Skin of body (tissue), 2 donors: Measurements from ENCODE around the gene SETD5. TPM values are rescaled to one million over a fixed set of nuclear protein-coding genes. Genes with fewer than 3 reads are reported as not detected.
A peak's percentile ranks its signal among the peaks of the same experiment; 100 is the strongest.

Source experiments
- DNase-seq: peaks from one replicate; lab custom pipeline; 2025; lab: John Stamatoyannopoulos, UW
- total RNA-seq: library from RNA; depleted of rRNA; stranded (reverse); fragments of >200 nt; gene quantifications from one replicate; pipeline ENCODE4 v1.2.3, GENCODE V29; 2014

SETD5 gene
- total RNA-seq, 1 donor from 2014 or later, result 113 TPM

DNA sequence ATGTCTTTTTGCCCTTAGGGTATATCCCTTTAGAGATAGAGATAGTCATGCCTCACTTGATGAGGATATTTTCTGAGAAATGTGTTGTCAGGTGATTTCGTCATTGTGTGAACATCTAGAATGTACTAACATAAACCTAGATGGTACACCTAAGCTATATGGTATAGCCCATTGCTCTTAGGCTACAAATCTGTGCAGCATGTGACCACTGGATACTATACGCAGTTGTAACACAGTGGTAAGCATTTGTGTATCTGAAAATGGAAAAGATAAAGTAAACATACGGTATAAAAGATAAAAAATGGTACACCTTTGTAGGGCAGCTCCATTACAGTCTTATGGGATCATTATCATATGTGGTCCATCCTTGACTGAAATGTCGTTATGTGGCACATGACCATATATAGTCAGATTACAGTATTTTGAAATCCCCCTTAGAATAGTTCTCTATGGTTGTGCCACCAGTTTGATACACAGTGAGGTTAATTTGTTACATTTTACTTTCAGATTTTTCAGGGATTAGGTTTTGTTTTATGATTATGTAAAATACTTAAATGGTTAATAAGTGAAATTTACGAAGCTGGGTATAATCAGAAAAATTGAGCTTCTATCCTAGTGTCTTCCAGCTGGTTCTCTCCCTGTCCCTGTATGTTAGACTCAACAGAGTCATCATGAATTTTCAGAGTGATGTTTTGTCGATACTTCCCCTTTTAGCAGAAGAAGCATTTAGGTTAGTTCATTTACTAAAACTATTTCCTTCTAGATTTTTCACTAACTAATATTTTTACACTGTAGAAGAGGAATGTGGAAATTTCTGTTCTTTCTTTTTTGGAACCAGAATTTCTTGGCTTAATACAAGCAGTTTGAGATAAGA is 12.8 kb downstream of the SETD5 start:
- no peak for DNase-seq

DNA sequence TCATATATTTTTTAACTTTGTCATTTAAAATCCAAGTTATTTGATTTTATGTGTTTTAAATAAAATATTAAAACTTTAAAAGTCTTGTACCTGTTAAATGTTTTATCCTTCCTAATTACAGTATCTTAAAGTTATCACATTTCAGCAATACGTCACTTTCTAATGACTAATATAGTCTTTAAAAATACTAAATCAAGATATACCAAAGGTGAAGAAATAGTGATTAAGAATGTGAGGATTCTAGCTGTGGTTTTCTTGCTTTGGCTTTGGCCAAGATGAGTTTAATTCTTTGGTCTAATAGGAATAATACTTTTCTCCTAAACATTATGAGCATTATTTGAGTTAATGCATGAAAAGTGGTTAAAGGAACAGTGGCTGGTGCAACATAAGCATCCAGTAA is 13.9 kb downstream of the SETD5 start:
- no peak for DNase-seq

DNA sequence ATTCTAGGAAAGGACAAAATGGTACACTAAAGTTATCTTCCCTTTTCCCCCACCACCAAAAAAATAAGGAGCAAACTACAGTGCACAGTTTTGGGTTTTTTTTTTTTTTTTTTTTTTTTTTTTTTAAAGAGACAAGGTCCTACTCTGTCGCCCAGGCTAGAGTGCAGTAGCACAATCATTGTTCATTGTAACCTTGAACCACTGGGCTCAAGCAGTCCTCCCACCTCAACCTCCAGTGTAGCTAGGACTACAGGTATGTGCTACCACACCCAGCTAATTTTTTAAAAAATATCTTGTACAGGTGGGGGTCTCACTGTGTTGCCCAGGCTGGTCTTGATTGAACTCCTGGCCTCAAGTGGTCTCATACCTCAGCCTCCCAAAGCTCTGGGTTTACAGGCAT is 14.9 kb downstream of the SETD5 start:
- DNase-seq, result no peak

DNA sequence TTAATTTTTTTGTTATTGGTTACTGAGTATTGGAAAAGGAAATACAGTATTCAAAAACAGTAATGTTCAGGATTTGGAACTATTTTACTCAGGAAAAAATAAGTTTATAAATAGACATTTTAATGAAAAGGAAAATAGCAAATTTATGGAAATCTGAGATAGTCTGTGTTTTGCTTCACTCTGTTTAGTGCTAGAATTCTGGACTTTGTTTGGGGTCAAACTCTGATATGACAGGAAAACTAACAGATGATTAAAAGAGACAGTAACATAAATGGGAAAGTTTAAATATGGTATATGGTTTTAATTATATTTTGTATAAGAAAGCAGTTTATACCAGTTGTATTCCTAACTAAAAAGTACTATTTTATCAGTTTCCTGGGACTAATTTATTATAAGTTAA is 17.4 kb downstream of the SETD5 start:
- DNase-seq, result no peak

DNA sequence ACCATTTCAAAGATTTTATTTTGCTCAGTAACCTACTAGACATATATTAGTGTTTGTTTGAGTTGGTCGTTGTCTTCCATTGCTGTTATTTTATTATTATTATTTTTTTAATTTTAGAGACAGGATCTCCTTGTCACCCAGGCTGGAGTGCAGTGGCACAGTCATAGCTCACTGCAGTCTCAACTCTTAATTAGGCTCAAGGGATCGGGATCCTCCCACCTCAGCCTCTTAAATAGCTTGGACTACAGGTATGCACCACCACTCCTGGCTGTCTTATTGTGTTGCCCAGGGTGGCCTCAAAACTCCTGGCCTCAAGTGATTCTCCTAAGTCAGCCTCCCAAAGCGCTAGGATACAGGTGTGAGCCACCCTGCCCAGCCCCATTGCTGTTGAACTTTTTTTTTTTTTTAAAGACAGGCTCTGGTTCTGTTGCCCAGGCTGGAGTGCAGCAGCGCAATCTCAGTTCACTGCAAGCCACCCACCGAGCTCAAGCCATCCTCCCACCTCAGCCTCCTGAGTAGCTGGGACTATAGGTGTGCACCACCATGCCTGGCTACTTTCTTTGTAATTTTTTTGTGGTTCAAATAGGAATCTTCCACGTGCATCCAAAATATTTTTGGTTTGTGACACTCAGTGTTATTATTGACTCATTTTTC is 18.2 kb downstream of the SETD5 start:
- DNase-seq, result no peak

DNA sequence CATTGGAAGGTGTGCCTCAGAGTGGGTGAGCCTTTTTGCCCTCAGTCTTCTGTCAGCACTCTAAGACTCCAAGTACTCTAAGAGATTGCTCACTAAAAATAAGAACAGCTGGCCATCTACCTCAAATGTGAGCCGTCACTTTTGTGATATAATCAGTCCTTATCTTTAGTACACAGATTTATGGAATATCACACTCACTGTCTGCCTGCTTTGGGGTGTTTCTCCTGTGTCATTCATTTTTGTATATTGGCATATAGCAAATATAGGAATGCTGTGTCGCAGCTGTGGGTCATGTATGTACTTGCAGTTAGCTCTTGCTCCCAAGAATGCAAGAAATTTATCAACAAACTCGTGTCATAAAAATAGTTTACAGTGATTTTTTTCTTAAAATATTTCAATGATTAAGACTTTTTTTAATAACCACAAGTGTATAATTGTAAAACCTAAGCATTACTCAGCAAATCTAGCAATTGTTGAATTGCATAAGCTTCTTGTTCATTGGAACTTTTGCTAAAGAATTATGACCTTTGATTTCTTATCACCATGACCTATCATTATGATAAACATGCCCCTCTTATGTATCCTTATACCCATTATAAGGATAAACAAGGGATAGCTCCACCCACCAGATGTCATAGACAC is 18.8 kb downstream of the SETD5 start:
- DNase-seq, result no peak

DNA sequence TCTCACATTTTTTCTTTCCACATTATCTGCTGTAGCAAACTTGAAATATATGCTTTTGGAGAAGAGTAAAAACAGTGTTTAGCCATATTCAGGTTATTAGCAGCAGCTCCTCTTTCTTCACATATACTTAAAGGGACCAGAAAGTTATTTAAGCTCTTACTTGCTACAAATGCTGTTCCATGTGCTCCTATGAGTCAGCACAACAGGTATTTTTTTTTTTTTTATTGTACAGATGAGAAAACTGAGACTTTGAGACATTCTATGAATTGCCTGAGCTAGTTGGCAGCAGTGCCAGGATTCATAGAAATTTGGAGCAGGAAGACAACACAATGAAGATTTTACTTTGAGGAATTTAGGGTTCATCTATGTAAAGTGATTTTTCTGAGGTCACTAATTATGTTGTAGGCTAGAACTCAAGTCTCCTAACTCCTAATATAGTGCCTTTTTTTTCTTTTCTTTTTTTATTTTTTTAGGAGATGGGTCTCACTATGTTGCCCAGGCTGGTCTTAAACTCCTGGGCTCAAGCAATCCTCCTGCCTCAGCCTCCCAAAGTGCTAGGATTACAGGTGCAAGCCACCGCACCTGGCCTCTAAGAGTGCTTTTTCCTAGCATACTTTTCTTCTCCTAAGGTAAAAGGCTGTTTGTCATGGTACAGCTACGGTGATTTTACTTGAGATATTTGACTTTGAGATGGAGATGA is 23.6 kb downstream of the SETD5 start:
- no peak for DNase-seq

DNA sequence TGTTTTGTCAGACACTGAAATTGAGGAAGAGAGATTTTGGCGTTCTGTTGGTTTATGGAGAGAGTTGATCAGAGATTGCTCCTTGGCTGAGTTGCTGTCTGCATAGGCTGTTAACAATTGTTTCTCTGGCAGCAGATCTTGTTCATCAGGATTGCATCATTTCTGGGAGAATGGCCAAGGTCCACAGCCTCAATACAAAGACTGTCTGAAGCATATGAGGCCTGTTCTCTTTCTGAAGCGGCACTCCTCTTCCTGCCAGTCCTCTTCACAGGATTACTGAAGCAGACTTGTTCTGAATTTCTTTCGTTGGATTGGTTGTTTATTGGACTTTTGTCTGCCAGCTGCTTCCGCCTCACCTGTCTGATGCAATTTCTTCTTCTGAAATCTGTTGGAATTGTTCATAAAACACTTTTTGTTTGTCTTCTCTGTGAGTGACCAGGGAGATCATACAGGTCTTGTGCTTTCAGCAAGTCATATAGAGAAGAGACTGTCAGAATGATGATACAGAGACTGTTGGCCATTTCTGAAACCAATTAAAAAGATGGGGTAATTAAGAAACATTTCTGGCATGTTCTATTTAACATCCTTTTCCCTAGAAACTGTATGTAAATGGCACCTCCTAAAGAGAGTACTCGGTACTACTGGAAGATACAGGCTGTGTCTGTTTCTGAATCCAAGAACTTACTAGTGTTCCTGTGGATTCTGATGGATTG is 25.5 kb downstream of the SETD5 start:
- DNase-seq, result peak; percentile 98

DNA sequence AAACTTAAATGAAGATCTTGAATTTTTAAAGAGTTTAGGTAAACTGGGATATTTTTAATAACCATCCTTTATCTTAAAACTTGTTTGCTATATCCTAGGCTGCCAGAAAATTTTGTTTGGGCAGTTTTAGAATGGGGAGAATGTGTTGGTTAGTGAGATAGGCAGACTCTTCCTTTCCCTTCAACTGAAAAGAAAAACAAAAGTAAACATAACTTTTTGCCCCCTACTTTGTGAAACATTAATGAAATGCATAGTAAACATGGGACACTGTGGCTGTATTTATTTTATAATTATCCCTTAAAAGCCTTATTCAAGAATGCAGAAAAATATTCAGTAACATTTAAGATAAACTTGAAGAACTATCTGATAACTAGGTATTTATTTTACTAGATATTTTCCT is 31.0 kb downstream of the SETD5 start:
- DNase-seq, result no peak

DNA sequence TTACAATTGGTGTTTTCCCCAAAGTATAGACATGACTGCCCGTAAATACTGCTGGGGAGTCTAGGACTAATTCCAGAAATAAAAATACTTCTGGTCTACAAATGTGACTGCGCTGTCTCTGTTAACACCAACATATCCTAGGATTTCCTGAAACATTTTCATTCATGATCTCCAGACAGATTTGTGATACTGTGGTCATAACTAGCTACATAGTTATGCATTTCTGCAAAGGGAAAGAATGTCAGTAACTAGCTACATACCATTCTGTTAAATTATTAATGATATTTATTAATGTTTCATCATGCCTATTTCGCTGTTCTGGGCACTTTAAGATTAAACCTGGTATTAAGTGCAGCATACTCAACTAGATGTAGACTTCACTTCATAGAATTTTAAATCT is 33.3 kb downstream of the SETD5 start:
- DNase-seq, result no peak

DNA sequence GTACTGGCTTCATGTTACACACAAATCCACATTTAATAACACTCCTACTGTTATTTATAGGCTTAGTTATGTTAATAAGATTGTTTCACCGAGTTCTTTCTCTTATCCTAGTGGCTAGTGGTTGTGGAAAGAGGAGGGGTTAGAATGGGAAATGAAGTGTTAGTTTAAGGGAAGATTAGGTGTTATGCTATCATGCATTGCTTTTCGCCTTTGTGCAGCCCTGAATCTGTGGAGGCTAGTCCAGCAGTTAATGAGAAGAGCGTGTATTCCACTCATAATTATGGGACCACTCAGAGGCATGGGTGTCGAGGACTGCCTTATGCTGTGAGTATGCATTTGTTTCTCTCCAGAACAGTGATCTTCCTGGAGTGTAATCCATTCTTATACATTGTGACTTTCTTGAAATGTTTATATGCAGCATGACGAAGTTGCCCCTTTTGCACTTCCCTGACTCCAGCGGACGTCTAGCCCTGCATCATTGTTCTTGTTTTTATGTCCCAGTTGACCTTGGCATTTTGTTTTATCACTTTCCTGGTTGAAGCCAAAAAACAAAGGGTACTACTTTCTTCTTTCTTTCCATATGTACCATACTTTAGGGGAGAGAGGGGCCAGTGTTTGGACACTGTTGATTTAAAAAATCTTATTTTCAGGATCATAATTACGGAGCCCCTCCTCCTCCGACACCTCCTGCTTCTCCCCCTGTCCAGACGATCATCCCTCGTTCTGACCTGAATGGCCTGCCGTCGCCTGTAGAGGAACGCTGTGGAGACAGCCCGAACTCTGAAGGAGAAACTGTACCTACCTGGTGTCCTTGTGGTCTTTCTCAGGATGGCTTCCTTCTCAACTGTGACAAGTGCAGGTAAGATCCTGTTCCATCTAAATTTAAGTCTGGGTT is 36.5 kb downstream of the SETD5 start:
- no peak for DNase-seq

DNA sequence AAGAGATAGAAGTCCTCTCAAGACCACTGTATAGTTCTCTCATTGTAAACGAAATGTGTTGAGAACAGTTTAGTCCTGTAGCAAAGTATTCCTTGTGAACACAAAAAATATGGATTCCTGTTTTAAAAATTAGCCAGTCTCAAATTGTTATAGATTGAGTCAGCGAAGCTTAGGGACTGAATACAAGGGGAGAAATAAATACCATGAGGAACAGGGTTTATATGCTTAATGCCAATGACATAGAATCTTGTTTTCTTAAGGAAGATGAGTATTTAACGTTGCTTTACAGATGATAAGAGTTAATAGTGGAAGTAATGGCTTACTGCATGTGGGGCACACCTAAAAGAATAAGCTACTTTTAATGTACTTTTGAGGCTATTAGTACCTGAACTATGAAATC is 37.9 kb downstream of the SETD5 start:
- no peak for DNase-seq

DNA sequence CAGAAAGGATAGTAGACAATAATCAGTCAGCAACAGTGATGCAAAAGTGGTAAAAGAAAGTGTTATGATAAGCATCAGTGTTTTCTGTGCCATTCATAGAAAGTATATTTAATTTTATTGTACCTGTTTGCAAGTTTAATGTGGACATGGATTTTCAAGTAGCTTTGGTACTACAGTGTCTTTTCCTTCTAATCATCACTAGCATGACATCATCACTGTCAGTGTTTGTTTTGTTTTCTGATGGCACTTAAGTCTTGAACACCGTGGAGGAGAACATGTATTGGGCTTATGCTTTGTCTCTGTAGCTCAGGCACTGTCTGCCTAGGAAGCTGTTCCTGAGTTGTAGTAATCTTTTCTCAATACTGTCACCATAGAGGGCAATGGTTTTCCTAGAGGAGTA is 41.9 kb downstream of the SETD5 start:
- no peak for DNase-seq

DNA sequence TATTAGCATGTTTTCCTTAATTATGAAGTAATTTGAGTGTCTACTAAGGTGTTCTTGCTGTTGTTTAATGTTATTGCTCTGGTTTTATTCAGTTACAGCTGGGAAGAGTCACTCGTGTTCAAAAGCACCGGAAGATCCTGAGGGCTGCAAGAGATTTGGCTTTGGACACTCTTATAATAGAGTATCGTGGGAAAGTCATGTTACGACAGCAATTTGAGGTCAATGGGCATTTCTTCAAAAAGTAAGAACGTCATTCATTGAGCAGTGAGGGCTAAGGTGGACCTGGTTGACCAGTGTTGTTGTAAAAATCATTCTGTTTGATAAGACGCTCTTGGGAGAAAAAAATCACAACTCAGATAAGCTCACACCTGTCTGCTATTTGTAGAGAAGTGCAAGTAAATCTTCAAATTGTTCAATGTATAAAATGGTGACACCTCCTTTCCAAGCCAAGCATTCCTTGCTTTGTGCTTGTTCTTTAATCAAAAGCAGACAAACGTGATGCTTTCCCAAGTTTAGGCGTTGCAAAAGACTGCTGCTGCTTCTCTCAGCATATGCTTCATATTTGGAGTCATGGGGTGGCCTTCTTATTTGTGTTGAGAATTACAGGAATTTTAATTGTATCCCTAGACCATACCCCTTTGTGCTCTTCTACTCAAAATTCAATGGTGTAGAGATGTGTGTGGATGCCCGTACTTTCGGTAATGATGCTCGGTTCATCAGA is 44.2 kb downstream of the SETD5 start:
- DNase-seq, result peak; percentile 31

DNA sequence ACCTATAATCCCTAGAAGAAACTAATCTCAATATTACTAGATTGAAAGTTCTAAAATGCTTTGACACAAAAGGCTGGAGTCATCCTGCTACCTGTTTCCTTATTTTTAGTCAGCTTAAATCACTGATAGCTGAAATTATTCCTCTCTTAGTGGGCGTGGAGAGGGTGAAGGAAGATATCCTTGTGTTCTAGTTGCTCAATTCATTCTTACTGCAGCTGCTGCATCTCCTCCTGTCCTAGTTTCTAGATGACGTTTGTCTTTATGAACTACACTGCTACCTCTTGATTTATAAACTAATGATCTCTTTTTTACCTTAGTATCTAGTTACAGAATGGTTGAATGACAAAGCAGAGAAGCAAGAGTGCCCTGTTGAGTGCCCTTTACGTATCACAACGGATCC is 50.7 kb downstream of the SETD5 start:
- no peak for DNase-seq

DNA sequence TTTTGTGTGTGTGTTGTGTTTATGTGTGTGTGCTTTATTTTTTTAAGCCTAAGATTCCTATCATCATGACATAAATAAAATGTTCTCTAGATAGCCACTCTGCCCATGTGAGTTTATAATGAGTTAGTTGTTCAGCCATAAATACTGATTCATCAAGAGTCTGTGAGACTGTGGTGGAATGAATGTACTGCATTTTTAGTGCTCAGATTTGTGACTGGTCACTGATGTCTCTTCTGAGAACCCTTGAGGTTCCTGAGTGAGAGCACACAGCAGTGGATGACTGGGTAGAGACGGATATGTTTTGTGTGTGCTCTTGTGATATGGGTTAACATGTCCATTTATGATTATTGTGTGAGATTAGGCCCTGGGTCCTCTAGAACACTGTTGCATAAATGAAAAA is 51.2 kb downstream of the SETD5 start:
- no peak for DNase-seq

DNA sequence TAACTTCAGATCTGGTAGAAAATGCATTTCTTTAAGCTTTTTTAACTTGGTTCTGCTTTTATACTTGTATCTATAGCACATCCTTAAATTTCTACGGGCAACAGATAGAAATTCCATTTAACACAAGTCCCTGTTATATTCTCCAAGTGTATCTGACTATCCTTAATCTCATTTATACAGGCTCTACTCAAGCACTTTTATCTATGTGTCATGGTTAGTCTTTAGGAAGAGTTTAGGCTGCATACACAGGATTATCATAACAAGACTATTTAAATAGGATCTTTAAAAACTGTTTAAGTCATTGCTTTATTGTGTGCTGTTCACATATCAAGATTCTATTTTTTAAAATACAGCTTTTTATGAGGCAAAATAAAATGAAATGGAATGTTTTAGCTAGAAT is 52.7 kb downstream of the SETD5 start:
- no peak for DNase-seq

DNA sequence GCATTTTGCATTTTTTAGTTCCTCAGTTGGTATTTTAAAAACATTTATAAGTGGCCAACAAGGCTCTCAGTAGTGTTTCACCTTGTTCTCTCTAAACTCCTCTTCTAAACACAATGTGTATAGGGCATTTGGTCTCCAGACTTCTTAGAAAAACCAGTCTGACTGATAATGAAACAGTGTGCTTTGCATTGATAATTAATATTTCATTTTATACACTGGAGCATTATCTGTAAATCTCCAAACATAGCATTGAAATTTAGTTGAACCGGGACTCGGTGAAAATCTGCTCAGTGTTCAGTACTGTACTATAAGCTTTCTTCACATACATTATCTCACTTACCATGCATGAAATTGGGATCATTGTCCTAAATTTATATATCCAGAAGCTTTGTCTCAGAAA is 53.6 kb downstream of the SETD5 start:
- no peak for DNase-seq

DNA sequence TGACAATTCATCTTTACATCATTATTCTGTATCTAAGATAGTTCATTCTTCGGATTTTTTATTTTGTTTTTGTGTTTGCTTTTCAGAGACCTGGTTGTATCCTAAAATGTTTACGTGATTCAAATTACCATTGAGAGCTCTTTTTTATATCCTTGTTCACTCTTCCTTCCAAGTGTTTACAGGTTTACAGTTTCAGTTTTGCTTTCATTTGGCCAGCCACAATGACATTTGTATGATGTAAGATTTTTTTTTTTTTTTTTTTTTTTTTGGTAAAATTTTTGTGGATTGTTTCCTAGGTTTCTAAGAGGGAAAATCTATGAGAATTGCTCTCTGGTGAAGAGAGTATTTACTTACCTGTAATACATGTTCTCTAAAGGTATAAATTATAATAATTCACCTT is 55.0 kb downstream of the SETD5 start:
- DNase-seq, result no peak
